GM18499 (cell line): ENCODE data around the gene MAGT1.
A peak's percentile ranks its signal among the peaks of the same experiment; 100 is the strongest.
"Not testable (repeated sequence)": the region's sequence is repeated elsewhere in the genome, so short reads cannot be mapped to it uniquely, and the experiment has no call there.

Experiments
- ATAC-seq: cut with Tn5 transposase; IDR thresholded peaks from one replicate; pipeline ENCODE4 v1.9.1; 2021; ENCODE audit warnings: moderate number of reproducible peaks; ENCODE audit not compliant: insufficient read depth, unreplicated experiment

The MAGT1 gene

GRCh38 chrX:77894921-77895886 lies at the start of gene MAGT1:
MAGT1 (minus strand) TSS chrX:77895435; CDS start chrX:77895410, 25 bp downstream.
- peak; percentile 76 for ATAC-seq

GRCh38 chrX:77945031-77945430 lies 49.8 kb upstream of the MAGT1 start:
- not testable (repeated sequence) for ATAC-seq

GRCh38 chrX:77938083-77938680 lies 42.9 kb upstream of the MAGT1 start:
- ATAC-seq = no peak

GRCh38 chrX:77937291-77937690 lies 42.1 kb upstream of the MAGT1 start:
- ATAC-seq = no peak

- no peak for ATAC-seq
Observed at GRCh38 chrX:77936299-77936698, 41.1 kb upstream of the MAGT1 start.

GRCh38 chrX:77935886-77936285 lies 40.7 kb upstream of the MAGT1 start:
- no peak for ATAC-seq

GRCh38 chrX:77930581-77930980 lies 35.3 kb upstream of the MAGT1 start:
- ATAC-seq = no peak

- ATAC-seq = no peak
Observed at GRCh38 chrX:77925764-77926163, 30.5 kb upstream of the MAGT1 start.

GRCh38 chrX:77924320-77924859 lies 29.2 kb upstream of the MAGT1 start:
- no peak for ATAC-seq

- ATAC-seq = no peak
Observed at GRCh38 chrX:77922787-77923186, 27.6 kb upstream of the MAGT1 start.

- ATAC-seq = not testable (repeated sequence)
Observed at GRCh38 chrX:77919370-77919769, 24.1 kb upstream of the MAGT1 start.

GRCh38 chrX:77918568-77918967 lies 23.3 kb upstream of the MAGT1 start:
- no peak for ATAC-seq

- ATAC-seq = peak; percentile 41
Observed at GRCh38 chrX:77917294-77917933, 22.2 kb upstream of the MAGT1 start.

GRCh38 chrX:77910108-77910840 lies 15.0 kb upstream of the MAGT1 start, which contains the start of gene ATP7A:
ATP7A (plus strand) TSS chrX:77910693; CDS start chrX:77971642, 60,949 bp downstream.
- ATAC-seq = peak; percentile 78

GRCh38 chrX:77901506-77901905 lies 6.3 kb upstream of the MAGT1 start:
- no peak for ATAC-seq

- ATAC-seq = no peak
Observed at GRCh38 chrX:77900688-77901087, 5.5 kb upstream of the MAGT1 start.

GRCh38 chrX:77899081-77899828 lies 4.0 kb upstream of the MAGT1 start, which contains the start of gene COX7B:
COX7B (plus strand) TSS chrX:77899468; CDS start chrX:77899554, 86 bp downstream.
- ATAC-seq = peak; percentile 46

- no peak for ATAC-seq
Observed at GRCh38 chrX:77893713-77894112, 1.5 kb downstream of the MAGT1 start.

- no peak for ATAC-seq
Observed at GRCh38 chrX:77892887-77893286, 2.3 kb downstream of the MAGT1 start.
